Astrocyte of the cerebellum (primary cell): ENCODE data around the gene PPP2R2D.
"Not testable (repeated sequence)": the region's sequence is repeated elsewhere in the genome, so short reads cannot be mapped to it uniquely, and the experiment has no call there.

Source experiments
- DNase-seq: peaks from one replicate; pipeline ENCODE4 v3.0.0-alpha.2; 2011; ENCODE audit warnings: low read depth
- H3K4me3 ChIP-seq: 2 replicates; pipeline ENCODE4 v1.5.1; 2011; ENCODE audit warnings: mild to moderate bottlenecking, low read depth, low read length, moderate library complexity
- CTCF ChIP-seq: IDR thresholded peaks from 2 replicates; pipeline ENCODE4 v1.5.1; 2012; ENCODE audit warnings: low read length, low read depth, moderate library complexity, mild to moderate bottlenecking; ENCODE audit errors: missing control alignments
- in situ Hi-C: cut with HindIII; loops from 2 replicates; pipeline ENCODE4 v1.10.0; 2017; ENCODE audit warnings: low sequenced_read_pairs

The PPP2R2D gene

GRCh38 chr10:131910663-131911314 is 10.0 kb downstream of the PPP2R2D start:
- in situ Hi-C loops: no loop called here
- TF ChIP-seq CTCF: no peak
- DNase-seq: no peak
- H3K4me3 ChIP-seq: no peak overlapping the region

GRCh38 chr10:131911451-131911850 is 10.6 kb downstream of the PPP2R2D start:
- no peak overlapping the region for H3K4me3 ChIP-seq
- in situ Hi-C loops: no loop called here
- no peak for TF ChIP-seq CTCF
- no peak for DNase-seq

- no peak for TF ChIP-seq CTCF
- DNase-seq: no peak
- in situ Hi-C loops: no loop called here
- H3K4me3 ChIP-seq: no peak overlapping the region
Observed at GRCh38 chr10:131912620-131913019, 11.8 kb downstream of the PPP2R2D start.

- no peak for TF ChIP-seq CTCF
- H3K4me3 ChIP-seq: no peak overlapping the region
- DNase-seq: no peak
- in situ Hi-C loops: no loop called here
Observed at GRCh38 chr10:131915484-131915883, 14.7 kb downstream of the PPP2R2D start.

- no peak for TF ChIP-seq CTCF
- in situ Hi-C loops: no loop called here
- DNase-seq: no peak
- H3K4me3 ChIP-seq: no peak overlapping the region
Observed at GRCh38 chr10:131915990-131916766, 15.4 kb downstream of the PPP2R2D start.

- DNase-seq, H3K4me3 ChIP-seq, in situ Hi-C loops: not testable (repeated sequence)
Observed at GRCh38 chr10:131916767-131917160, 16.0 kb downstream of the PPP2R2D start.

- DNase-seq, H3K4me3 ChIP-seq, in situ Hi-C loops: not testable (repeated sequence)
Observed at GRCh38 chr10:131917496-131917895, 16.7 kb downstream of the PPP2R2D start.

GRCh38 chr10:131919461-131919860 is 18.7 kb downstream of the PPP2R2D start:
- in situ Hi-C loops, H3K4me3 ChIP-seq, DNase-seq: not testable (repeated sequence)
